SK-N-SH (cell line): ENCODE data around the gene TM9SF1. TPM values are rescaled to one million over a fixed set of nuclear protein-coding genes. Genes with fewer than 3 reads are reported as not detected.

Experiments used
- FOSL2 ChIP-seq: IDR thresholded peaks from 2 replicates; pipeline ENCODE4 v1.4.0; 2012; ENCODE audit warnings: low read depth, mild to moderate bottlenecking, moderate library complexity, borderline replicate concordance
- FOXM1 ChIP-seq: IDR thresholded peaks from 2 replicates; pipeline ENCODE4 v1.4.0; 2012; ENCODE audit warnings: low read depth, mild to moderate bottlenecking
- GABPA ChIP-seq: IDR thresholded peaks from 2 replicates; pipeline ENCODE4 v1.4.0; 2012; ENCODE audit warnings: low read depth, mild to moderate bottlenecking
- GATA2 ChIP-seq: sonication (generic); formaldehyde crosslinking; IDR thresholded peaks from 2 replicates; pipeline ENCODE4 v1.5.0; 2020; ENCODE audit warnings: mild to moderate bottlenecking, missing genetic modification reagents
- JUND ChIP-seq: IDR thresholded peaks from 2 replicates; pipeline ENCODE4 v1.4.0; 2012
- MEF2A ChIP-seq: IDR thresholded peaks from 2 replicates; pipeline ENCODE4 v1.4.0; 2012; ENCODE audit warnings: low read depth, borderline replicate concordance
- POLR2AphosphoS5 ChIP-seq: IDR thresholded peaks from 2 replicates; pipeline ENCODE4 v1.6.1; 2012; ENCODE audit warnings: low read depth, low read length
- RAD21 ChIP-seq: IDR thresholded peaks from 2 replicates; pipeline ENCODE4 v1.6.1; 2012; ENCODE audit warnings: mild to moderate bottlenecking, low read length
- RFX5 ChIP-seq: IDR thresholded peaks from 2 replicates; pipeline ENCODE4 v1.6.1; 2012; ENCODE audit warnings: mild to moderate bottlenecking, improper control_type of control experiment, low read length
- RXRA ChIP-seq: IDR thresholded peaks from 2 replicates; pipeline ENCODE4 v1.4.0; 2012; ENCODE audit warnings: low read depth, mild to moderate bottlenecking, borderline replicate concordance
- SMC3 ChIP-seq: IDR thresholded peaks from 2 replicates; pipeline ENCODE4 v1.6.1; 2012; ENCODE audit warnings: low read depth, low read length, improper control_type of control experiment
- TEAD4 ChIP-seq: IDR thresholded peaks from 2 replicates; pipeline ENCODE4 v1.4.0; 2012; ENCODE audit warnings: mild to moderate bottlenecking, borderline replicate concordance; ENCODE audit not compliant: insufficient read depth
- YY1 ChIP-seq: IDR thresholded peaks from 2 replicates; pipeline ENCODE4 v1.4.0; 2012; ENCODE audit warnings: low read depth, mild to moderate bottlenecking
- polyA plus RNA-seq, 3 experiments: library from polyadenylated mRNA; depleted of rRNA; stranded (reverse); fragments of >200 nt; gene quantifications; 2 replicates each; pipeline ENCODE4 v1.2.3, GENCODE V29; 2012
- TF ChIP-seq, protein P1 (sequence below): IDR thresholded peaks from 2 replicates; pipeline ENCODE4 v1.4.0; 2012; ENCODE audit warnings: low read depth, borderline replicate concordance
- TF ChIP-seq, protein P2 (sequence below): IDR thresholded peaks from 2 replicates; pipeline ENCODE4 v1.4.0; 2012; ENCODE audit warnings: low read depth
- TF ChIP-seq, protein P3 (sequence below): IDR thresholded peaks from 2 replicates; pipeline ENCODE4; 2012
- TF ChIP-seq, protein P4 (sequence below): IDR thresholded peaks from 2 replicates; pipeline ENCODE4 v1.6.1; 2012; ENCODE audit warnings: mild to moderate bottlenecking, low read depth, low read length, moderate library complexity
- TF ChIP-seq, protein P5 (sequence below): fragments of 150-350 bp; IDR thresholded peaks from 2 replicates; pipeline ENCODE4 v1.6.1; 2017; ENCODE audit warnings: antibody characterized with exemption, low read length, low read depth, borderline replicate concordance
- TF ChIP-seq, protein P6 (sequence below): fragments of 150-350 bp; IDR thresholded peaks from 2 replicates; pipeline ENCODE4 v1.6.1; 2016; ENCODE audit warnings: mild to moderate bottlenecking, low read depth, low read length

Gene TM9SF1
- polyA plus RNA-seq, 1 of the 3 experiments (the other 2 are of a cell fraction): 48.7 TPM

DNA sequence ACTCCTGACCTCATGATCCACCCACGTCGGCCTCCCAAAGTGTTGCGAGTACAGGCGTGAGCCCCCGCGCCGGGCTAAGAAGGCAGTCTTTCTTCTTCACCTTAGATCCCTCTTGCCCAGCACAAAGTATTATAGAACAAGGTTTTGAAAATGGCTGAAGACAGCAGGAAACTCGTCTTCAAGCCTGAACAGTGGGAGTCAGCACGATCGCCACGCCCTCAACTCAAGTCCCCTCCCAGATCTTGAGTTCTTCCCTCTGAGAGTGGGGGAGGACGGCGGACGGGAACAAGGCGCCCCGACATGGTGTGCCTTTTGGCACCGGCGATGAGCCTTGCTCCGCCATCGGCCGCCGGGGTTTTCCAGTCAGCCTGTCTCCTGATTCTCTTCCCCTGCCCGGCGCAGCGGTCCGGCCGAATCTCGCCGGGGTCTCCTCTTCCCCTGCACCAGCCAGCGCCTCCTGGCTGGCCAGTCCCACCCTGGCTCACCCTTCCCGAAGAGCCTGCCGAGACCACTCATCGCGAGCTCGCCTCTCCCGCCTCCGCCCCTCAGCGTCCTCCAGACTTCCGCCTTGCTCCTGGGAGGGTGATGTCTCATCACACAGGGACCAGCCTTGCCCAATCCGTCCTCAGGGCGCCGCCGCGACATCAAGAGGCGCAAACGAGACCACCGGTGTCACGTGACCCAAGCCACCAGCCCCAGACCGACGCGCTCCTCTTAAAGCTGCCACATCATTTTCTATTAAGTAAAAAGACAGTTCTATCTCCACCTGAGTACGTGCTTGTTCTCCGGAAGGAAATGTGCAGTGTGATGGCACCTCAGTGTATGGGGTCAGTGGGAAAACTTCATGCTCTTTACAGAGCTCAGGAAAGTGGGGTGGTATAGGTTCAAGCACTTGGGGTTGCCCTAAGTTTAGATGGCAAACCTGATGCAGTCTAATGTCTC is 18.0 kb upstream of the TM9SF1 start, which contains the start of gene CHMP4A (continued):
- TF ChIP-seq, protein P1, sequence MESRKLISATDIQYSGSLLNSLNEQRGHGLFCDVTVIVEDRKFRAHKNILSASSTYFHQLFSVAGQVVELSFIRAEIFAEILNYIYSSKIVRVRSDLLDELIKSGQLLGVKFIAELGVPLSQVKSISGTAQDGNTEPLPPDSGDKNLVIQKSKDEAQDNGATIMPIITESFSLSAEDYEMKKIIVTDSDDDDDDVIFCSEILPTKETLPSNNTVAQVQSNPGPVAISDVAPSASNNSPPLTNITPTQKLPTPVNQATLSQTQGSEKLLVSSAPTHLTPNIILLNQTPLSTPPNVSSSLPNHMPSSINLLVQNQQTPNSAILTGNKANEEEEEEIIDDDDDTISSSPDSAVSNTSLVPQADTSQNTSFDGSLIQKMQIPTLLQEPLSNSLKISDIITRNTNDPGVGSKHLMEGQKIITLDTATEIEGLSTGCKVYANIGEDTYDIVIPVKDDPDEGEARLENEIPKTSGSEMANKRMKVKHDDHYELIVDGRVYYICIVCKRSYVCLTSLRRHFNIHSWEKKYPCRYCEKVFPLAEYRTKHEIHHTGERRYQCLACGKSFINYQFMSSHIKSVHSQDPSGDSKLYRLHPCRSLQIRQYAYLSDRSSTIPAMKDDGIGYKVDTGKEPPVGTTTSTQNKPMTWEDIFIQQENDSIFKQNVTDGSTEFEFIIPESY: peak; percentile 94
- TF ChIP-seq, protein P2, sequence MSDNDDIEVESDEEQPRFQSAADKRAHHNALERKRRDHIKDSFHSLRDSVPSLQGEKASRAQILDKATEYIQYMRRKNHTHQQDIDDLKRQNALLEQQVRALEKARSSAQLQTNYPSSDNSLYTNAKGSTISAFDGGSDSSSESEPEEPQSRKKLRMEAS: peak; percentile 54; the same call in 1 of the 2 replicates
- no peak for TF ChIP-seq SMC3
- TF ChIP-seq POLR2AphosphoS5: peak; percentile 95
- TF ChIP-seq, protein P3, sequence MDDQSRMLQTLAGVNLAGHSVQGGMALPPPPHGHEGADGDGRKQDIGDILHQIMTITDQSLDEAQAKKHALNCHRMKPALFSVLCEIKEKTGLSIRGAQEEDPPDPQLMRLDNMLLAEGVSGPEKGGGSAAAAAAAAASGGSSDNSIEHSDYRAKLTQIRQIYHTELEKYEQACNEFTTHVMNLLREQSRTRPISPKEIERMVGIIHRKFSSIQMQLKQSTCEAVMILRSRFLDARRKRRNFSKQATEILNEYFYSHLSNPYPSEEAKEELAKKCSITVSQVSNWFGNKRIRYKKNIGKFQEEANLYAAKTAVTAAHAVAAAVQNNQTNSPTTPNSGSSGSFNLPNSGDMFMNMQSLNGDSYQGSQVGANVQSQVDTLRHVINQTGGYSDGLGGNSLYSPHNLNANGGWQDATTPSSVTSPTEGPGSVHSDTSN: peak; percentile 53
- TF ChIP-seq GATA2 (CRISPR knock-in tag): no peak
- no peak for TF ChIP-seq RAD21
- TF ChIP-seq JUND: peak; percentile 40; the same call in 1 of the 2 replicates
- peak; percentile 58 for TF ChIP-seq GABPA
- TF ChIP-seq TEAD4: no peak
- 0 out of 2 replicates have a peak, but pooled peaks have one; percentile 32 for TF ChIP-seq RFX5
- peak; percentile 74 for TF ChIP-seq YY1
- TF ChIP-seq, protein P4, sequence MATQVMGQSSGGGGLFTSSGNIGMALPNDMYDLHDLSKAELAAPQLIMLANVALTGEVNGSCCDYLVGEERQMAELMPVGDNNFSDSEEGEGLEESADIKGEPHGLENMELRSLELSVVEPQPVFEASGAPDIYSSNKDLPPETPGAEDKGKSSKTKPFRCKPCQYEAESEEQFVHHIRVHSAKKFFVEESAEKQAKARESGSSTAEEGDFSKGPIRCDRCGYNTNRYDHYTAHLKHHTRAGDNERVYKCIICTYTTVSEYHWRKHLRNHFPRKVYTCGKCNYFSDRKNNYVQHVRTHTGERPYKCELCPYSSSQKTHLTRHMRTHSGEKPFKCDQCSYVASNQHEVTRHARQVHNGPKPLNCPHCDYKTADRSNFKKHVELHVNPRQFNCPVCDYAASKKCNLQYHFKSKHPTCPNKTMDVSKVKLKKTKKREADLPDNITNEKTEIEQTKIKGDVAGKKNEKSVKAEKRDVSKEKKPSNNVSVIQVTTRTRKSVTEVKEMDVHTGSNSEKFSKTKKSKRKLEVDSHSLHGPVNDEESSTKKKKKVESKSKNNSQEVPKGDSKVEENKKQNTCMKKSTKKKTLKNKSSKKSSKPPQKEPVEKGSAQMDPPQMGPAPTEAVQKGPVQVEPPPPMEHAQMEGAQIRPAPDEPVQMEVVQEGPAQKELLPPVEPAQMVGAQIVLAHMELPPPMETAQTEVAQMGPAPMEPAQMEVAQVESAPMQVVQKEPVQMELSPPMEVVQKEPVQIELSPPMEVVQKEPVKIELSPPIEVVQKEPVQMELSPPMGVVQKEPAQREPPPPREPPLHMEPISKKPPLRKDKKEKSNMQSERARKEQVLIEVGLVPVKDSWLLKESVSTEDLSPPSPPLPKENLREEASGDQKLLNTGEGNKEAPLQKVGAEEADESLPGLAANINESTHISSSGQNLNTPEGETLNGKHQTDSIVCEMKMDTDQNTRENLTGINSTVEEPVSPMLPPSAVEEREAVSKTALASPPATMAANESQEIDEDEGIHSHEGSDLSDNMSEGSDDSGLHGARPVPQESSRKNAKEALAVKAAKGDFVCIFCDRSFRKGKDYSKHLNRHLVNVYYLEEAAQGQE: no peak
- TF ChIP-seq FOXM1: no peak
- TF ChIP-seq, protein P5, sequence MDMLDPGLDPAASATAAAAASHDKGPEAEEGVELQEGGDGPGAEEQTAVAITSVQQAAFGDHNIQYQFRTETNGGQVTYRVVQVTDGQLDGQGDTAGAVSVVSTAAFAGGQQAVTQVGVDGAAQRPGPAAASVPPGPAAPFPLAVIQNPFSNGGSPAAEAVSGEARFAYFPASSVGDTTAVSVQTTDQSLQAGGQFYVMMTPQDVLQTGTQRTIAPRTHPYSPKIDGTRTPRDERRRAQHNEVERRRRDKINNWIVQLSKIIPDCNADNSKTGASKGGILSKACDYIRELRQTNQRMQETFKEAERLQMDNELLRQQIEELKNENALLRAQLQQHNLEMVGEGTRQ: peak; percentile 91
- TF ChIP-seq FOSL2: no peak; the same call in 1 of the 2 replicates
- TF ChIP-seq, protein P6, sequence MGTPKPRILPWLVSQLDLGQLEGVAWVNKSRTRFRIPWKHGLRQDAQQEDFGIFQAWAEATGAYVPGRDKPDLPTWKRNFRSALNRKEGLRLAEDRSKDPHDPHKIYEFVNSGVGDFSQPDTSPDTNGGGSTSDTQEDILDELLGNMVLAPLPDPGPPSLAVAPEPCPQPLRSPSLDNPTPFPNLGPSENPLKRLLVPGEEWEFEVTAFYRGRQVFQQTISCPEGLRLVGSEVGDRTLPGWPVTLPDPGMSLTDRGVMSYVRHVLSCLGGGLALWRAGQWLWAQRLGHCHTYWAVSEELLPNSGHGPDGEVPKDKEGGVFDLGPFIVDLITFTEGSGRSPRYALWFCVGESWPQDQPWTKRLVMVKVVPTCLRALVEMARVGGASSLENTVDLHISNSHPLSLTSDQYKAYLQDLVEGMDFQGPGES: peak; percentile 21; the same call in 1 of the 2 replicates
- no peak for TF ChIP-seq MEF2A
- TF ChIP-seq RXRA: no peak
